ENCODE measurements around the gene CCRL2.

The CCRL2 gene

GRCh38 chr3:46413951-46414350, 6.9 kb downstream of the CCRL2 start:
- TF ChIP-seq CTCF (IDR thresholded peaks at IDR 0.05; ENCODE audit: low read depth, low read length): no peak
- no peak for DNase-seq (ENCODE audit: extremely low read depth, low read depth)

- DNase-seq (ENCODE audit: extremely low read depth, low read depth): no peak
- TF ChIP-seq CTCF (IDR thresholded peaks at IDR 0.05; ENCODE audit: low read depth, low read length): no peak
These were observed 7.7 kb downstream of the CCRL2 start for GRCh38 chr3:46414739-46415138.

- DNase-seq (ENCODE audit: extremely low read depth, low read depth): no peak
- TF ChIP-seq CTCF (IDR thresholded peaks at IDR 0.05; ENCODE audit: low read depth, low read length): no peak
These were observed 9.2 kb downstream of the CCRL2 start for GRCh38 chr3:46416125-46416810.

GRCh38 chr3:46416811-46417510, 9.9 kb downstream of the CCRL2 start:
- no peak for DNase-seq (ENCODE audit: extremely low read depth, low read depth)
- no peak for TF ChIP-seq CTCF (IDR thresholded peaks at IDR 0.05; ENCODE audit: low read depth, low read length)

DNA sequence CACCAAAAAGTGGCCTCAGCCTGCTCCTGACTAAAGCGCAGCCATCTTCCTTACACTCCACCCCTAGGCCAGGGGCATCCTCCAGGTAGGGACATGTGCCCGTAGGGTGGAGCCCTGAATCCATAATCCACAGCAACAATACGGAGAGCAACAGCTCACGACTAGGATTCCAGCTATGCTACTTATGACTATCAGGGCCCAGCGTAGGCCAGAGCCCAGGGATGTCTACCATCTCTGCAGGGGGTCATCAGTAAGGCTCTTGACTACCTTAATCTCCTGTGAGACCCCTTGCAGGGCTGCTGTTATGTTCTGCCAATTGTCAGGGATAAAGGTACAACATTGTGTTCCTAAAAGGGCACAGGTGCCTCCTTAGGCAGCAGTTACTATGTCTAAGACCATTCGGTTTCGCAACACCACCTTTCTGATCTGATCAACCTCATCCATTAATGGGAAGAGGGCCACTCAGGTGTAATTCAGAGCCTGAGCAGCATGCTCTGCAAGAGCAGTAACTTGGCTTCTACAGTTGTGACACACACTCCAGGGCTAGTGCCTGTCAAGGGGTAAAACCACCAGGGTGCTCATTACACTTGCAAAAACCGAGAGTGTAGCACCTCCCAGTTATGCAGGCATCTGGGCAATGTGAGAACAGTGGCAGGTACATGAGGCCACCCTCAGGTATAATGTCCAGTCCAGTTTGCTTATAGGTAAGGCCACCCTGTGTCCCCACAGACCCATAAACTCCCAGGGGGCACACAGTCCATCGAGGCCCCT, 11.0 kb downstream of the CCRL2 start:
- TF ChIP-seq CTCF (IDR thresholded peaks at IDR 0.05; ENCODE audit: low read depth, low read length): no peak
- no peak for DNase-seq (ENCODE audit: extremely low read depth, low read depth)

DNA sequence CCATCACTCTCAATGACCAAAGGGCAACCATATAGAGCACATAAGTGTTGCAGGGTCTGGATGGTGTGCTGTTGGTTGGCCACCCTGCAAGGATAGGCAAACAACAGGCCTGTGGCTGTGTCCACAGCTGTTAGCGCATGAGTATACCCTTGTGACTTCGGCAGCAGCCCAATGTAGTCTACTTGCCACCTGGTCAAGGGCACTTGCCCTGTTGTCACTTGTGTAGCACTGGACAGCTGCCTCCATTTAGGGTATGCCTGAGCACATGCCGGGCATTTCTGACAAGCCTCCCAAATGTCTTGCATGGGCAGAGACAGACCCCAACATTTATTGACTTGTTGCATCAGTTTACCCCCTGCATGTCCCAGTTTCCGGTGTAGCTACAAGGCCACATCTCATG, 12.8 kb downstream of the CCRL2 start:
- DNase-seq (ENCODE audit: extremely low read depth, low read depth): no peak
- TF ChIP-seq CTCF (IDR thresholded peaks at IDR 0.05; ENCODE audit: low read depth, low read length): no peak

DNA sequence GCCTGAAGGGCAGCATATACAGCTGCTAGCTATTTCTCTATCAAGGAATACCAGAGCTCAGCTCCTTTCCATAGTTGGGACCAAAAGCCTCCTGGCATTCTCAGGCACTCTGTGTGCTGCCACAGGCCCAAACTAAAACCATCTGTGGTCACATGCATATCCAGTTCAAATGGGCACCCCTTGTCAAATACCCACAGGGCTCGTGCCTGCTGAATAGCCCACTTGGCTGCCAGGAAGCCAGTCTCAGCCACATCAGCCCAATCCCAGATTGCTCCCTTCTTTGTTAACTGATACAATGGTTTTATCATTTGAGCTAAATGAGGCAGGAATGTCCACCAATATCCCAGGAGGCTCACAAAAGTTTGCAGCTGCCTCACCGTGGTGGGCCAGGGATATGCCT, 13.9 kb downstream of the CCRL2 start:
- DNase-seq (ENCODE audit: extremely low read depth, low read depth): no peak
- no peak for TF ChIP-seq CTCF (IDR thresholded peaks at IDR 0.05; ENCODE audit: low read depth, low read length)
